ENCODE measurements around the gene DOK5.

Gene DOK5

GRCh38 chr20:54688476-54688875, 213.1 kb downstream of the DOK5 start:
- FAIRE-seq = no peak
- no peak for DNase-seq (ENCODE audit: insufficient read length, low spot score)
- TF ChIP-seq CTCF (IDR thresholded peaks at IDR 0.05; ENCODE audit: insufficient read depth, missing control alignments) = no peak

DNA sequence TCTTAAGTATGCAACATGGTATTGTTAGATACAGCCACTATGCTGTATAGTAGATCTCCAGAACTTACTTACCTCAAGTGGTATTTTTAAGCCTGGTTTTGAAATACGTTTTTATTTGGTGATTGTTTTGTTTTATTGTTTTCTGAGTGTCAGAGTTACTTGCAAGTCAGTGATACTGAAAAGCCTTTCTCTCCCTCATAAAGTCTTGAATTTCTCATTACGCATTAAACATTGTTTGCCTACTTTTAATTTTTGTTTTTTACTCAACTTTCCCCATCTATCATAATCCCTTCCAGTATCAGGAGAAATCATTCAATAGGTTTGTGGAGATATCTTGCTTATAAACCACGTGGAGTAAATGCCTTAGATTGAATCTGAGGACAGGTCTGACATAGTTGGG, 214.9 kb downstream of the DOK5 start:
- no peak for FAIRE-seq
- no peak for TF ChIP-seq CTCF (IDR thresholded peaks at IDR 0.05; ENCODE audit: insufficient read depth, missing control alignments)
- no peak for DNase-seq (ENCODE audit: insufficient read length, low spot score)

- DNase-seq (ENCODE audit: insufficient read length, low spot score) (no peak), FAIRE-seq (no peak)
- no peak for TF ChIP-seq CTCF (IDR thresholded peaks at IDR 0.05; ENCODE audit: insufficient read depth, missing control alignments)
Observed at GRCh38 chr20:54691327-54691726, 215.9 kb downstream of the DOK5 start.

GRCh38 chr20:54692168-54692887, 216.9 kb downstream of the DOK5 start:
- FAIRE-seq (no peak), DNase-seq (ENCODE audit: insufficient read length, low spot score) (no peak)
- TF ChIP-seq CTCF (IDR thresholded peaks at IDR 0.05; ENCODE audit: insufficient read depth, missing control alignments) = no peak

DNA sequence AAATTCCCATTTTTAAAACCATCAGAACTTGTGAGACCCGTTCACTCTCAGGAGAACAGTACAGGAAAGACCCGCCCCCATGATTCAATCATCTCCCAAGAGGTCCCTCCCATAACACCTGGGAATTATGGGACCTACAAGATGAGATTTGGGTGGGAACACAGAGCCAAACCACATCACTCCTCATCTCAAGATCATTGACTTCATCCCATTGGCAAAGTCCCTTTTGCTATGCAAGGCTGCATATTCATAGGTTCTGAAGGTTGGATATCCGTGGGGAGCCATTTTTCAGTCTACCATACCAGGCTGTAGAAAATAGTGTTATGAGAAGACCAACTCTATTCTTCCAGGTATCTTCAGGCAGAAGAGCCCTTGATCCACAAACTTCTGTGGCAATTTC, 219.1 kb downstream of the DOK5 start:
- no peak for FAIRE-seq
- no peak for DNase-seq (ENCODE audit: insufficient read length, low spot score)
- no peak for TF ChIP-seq CTCF (IDR thresholded peaks at IDR 0.05; ENCODE audit: insufficient read depth, missing control alignments)

- DNase-seq (ENCODE audit: insufficient read length, low spot score) (no peak), FAIRE-seq (no peak)
- TF ChIP-seq CTCF (IDR thresholded peaks at IDR 0.05; ENCODE audit: insufficient read depth, missing control alignments) = no peak
Observed at GRCh38 chr20:54698373-54698772, 223.0 kb downstream of the DOK5 start.
